Endothelial cell of umbilical vein (primary cell): ENCODE data around the gene WIF1. TPM values are rescaled to one million over a fixed set of nuclear protein-coding genes. Genes with fewer than 3 reads are reported as not detected.

Experiments
- BruUV-seq: library from RNA; stranded (reverse); fragments of 400-500 nt; replicated peaks from 2 replicates; lab custom pipeline; 2021; lab: Mats Ljungman, UMichigan
- CTCF ChIA-PET: fragments of 300-600, 350-600 bp; sonication (Branson Sonifier 250); formaldehyde crosslinking; loops from one replicate; lab custom pipeline; 2021; ENCODE audit warnings: antibody characterized with exemption, inconsistent platforms; lab: Charles Lee
- POLR2A ChIA-PET: fragments of 300-600, 350-600 bp; sonication (Branson Sonifier 250); formaldehyde crosslinking; loops from one replicate; lab custom pipeline; 2021; ENCODE audit warnings: antibody characterized with exemption, inconsistent platforms; lab: Charles Lee
- DNase-seq: peaks from one replicate; pipeline ENCODE4 v3.0.0-alpha.2; 2011; ENCODE audit warnings: low read depth, low spot score
- FAIRE-seq: peaks from 2 replicates; lab custom pipeline; 2011; peaks lifted over from hg19 to GRCh38; lab: Jason Lieb, UNC
- H2AFZ ChIP-seq: 2 replicates; pipeline ENCODE4 v1.6.0; 2012; ENCODE audit warnings: low read depth, low read length, control low read depth, inconsistent platforms
- H3K27ac ChIP-seq: 2 replicates; pipeline ENCODE4 v1.5.1; 2011; ENCODE audit warnings: low read depth, mild to moderate bottlenecking, control low read depth, low read length, moderate library complexity; ENCODE audit not compliant: insufficient read depth
- H3K27me3 ChIP-seq, 2 experiments: 2 replicates each; pipeline versions ENCODE4 v1.6.0 to v1.6.1; 2011; ENCODE audit warnings: low read length in 2 of 2, mixed read lengths in 1 of 2; ENCODE audit not compliant: control insufficient read depth in 2 of 2, insufficient read depth in 2 of 2
- H3K36me3 ChIP-seq, 2 experiments: 2 replicates in 1 of 2; 3 replicates in 1 of 2; pipeline ENCODE4 v1.5.1; 2011; ENCODE audit warnings: low read length in 2 of 2, mild to moderate bottlenecking in 1 of 2, moderate library complexity in 1 of 2; ENCODE audit not compliant: control insufficient read depth in 2 of 2, insufficient read depth in 2 of 2; ENCODE audit errors: extremely low read depth in 1 of 2
- H3K4me1 ChIP-seq: 3 replicates; pipeline ENCODE4 v1.5.1; 2011; ENCODE audit warnings: mild to moderate bottlenecking, low read length; ENCODE audit not compliant: control insufficient read depth, insufficient read depth; ENCODE audit errors: extremely low read depth
- H3K4me2 ChIP-seq: 2 replicates; pipeline ENCODE4 v1.6.1; 2011; ENCODE audit warnings: low read length, control low read depth, mixed read lengths; ENCODE audit not compliant: insufficient read depth
- H3K4me3 ChIP-seq, 3 experiments: fragments of 200-600 bp in 1 of 3; sonication (generic), shearing (Covaris generic) in 1 of 3; replicated peaks in 1 of 3; 2 replicates each; pipeline ENCODE4 v1.5.1; 2011 to 2016; ENCODE audit warnings: control low read depth in 3 of 3, low read length in 3 of 3, mild to moderate bottlenecking in 2 of 3, inconsistent platforms in 1 of 3, low read depth in 1 of 3, moderate library complexity in 1 of 3; ENCODE audit not compliant: insufficient read depth in 1 of 3
- H3K79me2 ChIP-seq: 2 replicates; pipeline ENCODE4 v1.6.0; 2012; ENCODE audit warnings: low read length, inconsistent platforms; ENCODE audit not compliant: control insufficient read depth, insufficient read depth
- H3K9ac ChIP-seq: replicated peaks from 2 replicates; pipeline ENCODE3; 2011; ENCODE audit warnings: low read length, control low read depth; ENCODE audit not compliant: insufficient read depth; ENCODE audit errors: extremely low read depth
- H3K9me1 ChIP-seq: replicated peaks from 3 replicates; pipeline ENCODE4 v1.6.0; 2011; ENCODE audit warnings: mild to moderate bottlenecking, low read length; ENCODE audit not compliant: control insufficient read depth, insufficient read depth; ENCODE audit errors: extremely low read depth
- H3K9me3 ChIP-seq: replicated peaks from 2 replicates; pipeline ENCODE4 v1.5.1; 2012; ENCODE audit warnings: low read length, inconsistent platforms; ENCODE audit not compliant: control insufficient read depth, insufficient read depth
- H4K20me1 ChIP-seq: replicated peaks from 2 replicates; pipeline ENCODE3; 2011; ENCODE audit warnings: mild to moderate bottlenecking, low read length; ENCODE audit not compliant: control insufficient read depth, insufficient read depth; ENCODE audit errors: extremely low read depth
- CTCF ChIP-seq, 2 donors: IDR thresholded peaks; 1 replicate in 1 of 2; 2 replicates in 1 of 2; pipeline ENCODE4 v1.5.1; 2011; ENCODE audit warnings: low read length in 2 of 2, mild to moderate bottlenecking in 2 of 2, moderate library complexity in 2 of 2, control low read depth in 1 of 2, inconsistent platforms in 1 of 2, low read depth in 1 of 2; ENCODE audit not compliant: insufficient read depth in 1 of 2; ENCODE audit errors: extremely low read depth in 1 of 2
- EZH2 ChIP-seq: IDR thresholded peaks from 2 replicates; pipeline ENCODE4 v1.6.1; 2012; ENCODE audit warnings: borderline replicate concordance, low read depth, mild to moderate bottlenecking, moderate library complexity, low read length, inconsistent platforms; ENCODE audit not compliant: severe bottlenecking
- FOS ChIP-seq: IDR thresholded peaks from 2 replicates; pipeline ENCODE4 v1.6.1; 2011; ENCODE audit warnings: mild to moderate bottlenecking, low read length, moderate library complexity, borderline replicate concordance; ENCODE audit not compliant: insufficient read depth
- GATA2 ChIP-seq: IDR thresholded peaks from 2 replicates; pipeline ENCODE4 v1.7.0; 2011; ENCODE audit warnings: low read depth, mild to moderate bottlenecking, moderate library complexity, mixed read lengths, low read length; ENCODE audit not compliant: insufficient read length, insufficient read depth
- JUN ChIP-seq: IDR thresholded peaks from 2 replicates; pipeline ENCODE4 v1.6.1; 2011; ENCODE audit warnings: borderline replicate concordance, low read depth; ENCODE audit not compliant: insufficient read length, insufficient read depth
- MAX ChIP-seq: IDR thresholded peaks from 2 replicates; pipeline ENCODE4 v1.6.1; 2011; ENCODE audit not compliant: insufficient read depth, insufficient read length
- MYC ChIP-seq: IDR thresholded peaks from one replicate; pipeline ENCODE4 v1.6.1; 2011; ENCODE audit warnings: mild to moderate bottlenecking, low read depth, low read length
- POLR2A ChIP-seq: IDR thresholded peaks from 2 replicates; pipeline ENCODE4 v1.6.1; 2012; ENCODE audit warnings: low read depth, mild to moderate bottlenecking, control low read depth, low read length
- POLR2AphosphoS5 ChIP-seq: IDR thresholded peaks from 2 replicates; pipeline ENCODE4 v1.6.1; 2012; ENCODE audit warnings: low read depth, mild to moderate bottlenecking, control low read depth, low read length, moderate library complexity; ENCODE audit not compliant: insufficient read depth
- dilution Hi-C: fragments of 300-500 bp; cut with MboI; formaldehyde crosslinking; loops from one replicate; pipeline ENCODE4 v1.15.0; 2019; ENCODE audit warnings: low sequenced_read_pairs; ENCODE audit not compliant: extremely low pct_ligation_motif_present
- intact Hi-C: fragments of 100-400 bp; cut with micrococcal nuclease; formaldehyde crosslinking; loops from one replicate; pipeline ENCODE4 v1.10.0; 2022
- polyA plus RNA-seq, 4 experiments: library from polyadenylated mRNA; depleted of rRNA in 3 of 4; stranded (reverse) in 3 of 4; unstranded in 1 of 4; fragments of >200 nt; gene quantifications; 2 replicates each; pipeline versions ENCODE4 v1.2.1 to v1.2.3, GENCODE V29; 2011 to 2012; ENCODE audit warnings: missing spikeins in 1 of 4
- total RNA-seq: library from RNA; stranded (reverse); gene quantifications from 2 replicates; pipeline ENCODE4 v1.2.3, GENCODE V29; 2021

Gene WIF1
- total and polyA plus RNA-seq, 2 donors (not counting 3 experiments of a cell fraction or from before 2014, with no cell fraction given), result not detected

GRCh38 chr12:65140738-65141137, 19.6 kb upstream of the WIF1 start:
- ChIA-PET POLR2A (no interaction called here), CTCF (interaction anchor here (1.4 kb wide), 1 partner anchor 18 kb away, joined by 3 read pairs; no protein-coding TSS in a partner anchor)
- Histone ChIP-seq H3K36me3 (no peaks in the 10 kb centered on the region), H3K4me2 (no peak overlapping the region), H3K9me3 (no peaks in the 10 kb centered on the region), H3K9me1 (peaks cover 3% of the 10 kb centered on the region), H4K20me1 (no peaks in the 10 kb centered on the region), H3K4me1 (no peaks in the 10 kb centered on the region), H2AFZ (no peak overlapping the region), H3K4me3 (no peak overlapping the region), H3K79me2 (no peaks in the 10 kb centered on the region), H3K27ac (no peak overlapping the region), H3K27me3 (peaks cover 18 to 19% of the 10 kb centered on the region in 2 experiments), H3K9ac (no peak overlapping the region)
- dilution Hi-C loops, result no loop called here
- no TSS peak for BruUV-seq
- FAIRE-seq, result no peak
- no peak for DNase-seq
- no peak for TF ChIP-seq EZH2
- TF ChIP-seq GATA2, result no peak
- TF ChIP-seq POLR2AphosphoS5, result no peak
- TF ChIP-seq CTCF (IDR thresholded peaks at IDR 0.05; ENCODE audit: extremely low read depth in 1 of 2, insufficient read depth in 1 of 2, low read depth in 1 of 2, low read length in 2 of 2), result no peak
- no peak for TF ChIP-seq POLR2A
- no peak for TF ChIP-seq FOS
- TF ChIP-seq MYC, result no peak
- TF ChIP-seq MAX, result no peak
- no peak for TF ChIP-seq JUN
- intact Hi-C loops, result no loop called here
